HG03095 (cell line): ENCODE data around the gene HOMER3.

Experiments
- ATAC-seq: cut with Tn5 transposase; IDR thresholded peaks from one replicate; pipeline ENCODE4 v1.9.1; 2021; ENCODE audit warnings: moderate library complexity; ENCODE audit not compliant: unreplicated experiment

The HOMER3 gene

GRCh38 chr19:18883526-18884304 is 57.3 kb downstream of the HOMER3 start:
- ATAC-seq: no peak

GRCh38 chr19:18881491-18881890 is 59.5 kb downstream of the HOMER3 start:
- no peak for ATAC-seq

- no peak for ATAC-seq
Observed at GRCh38 chr19:18879579-18880373, 61.2 kb downstream of the HOMER3 start.
